OCI-LY1 (cell line): Measurements from ENCODE around the gene NDFIP1.

Experiments used
- CTCF ChIP-seq: fragments of 200-600 bp; sonication (generic), shearing (Covaris generic); IDR thresholded peaks from 2 replicates; pipeline ENCODE4 v1.5.1; 2017; ENCODE audit warnings: mild to moderate bottlenecking, antibody characterized with exemption, low read length, moderate library complexity, mixed read lengths
- EZH2 ChIP-seq: fragments of 200-600 bp; sonication (generic), shearing (Covaris generic); IDR thresholded peaks from 2 replicates; pipeline ENCODE4 v1.8.0; 2017; ENCODE audit warnings: borderline replicate concordance, mixed run types, mild to moderate bottlenecking, antibody characterized with exemption, low read length, moderate library complexity, mixed read lengths

- no peak for TF ChIP-seq CTCF
- TF ChIP-seq EZH2: no peak
Measured at GRCh38 chr5:142192286-142193113, 83.9 kb downstream of the NDFIP1 start.
